ENCODE results near the gene PCDH17.

DNA sequence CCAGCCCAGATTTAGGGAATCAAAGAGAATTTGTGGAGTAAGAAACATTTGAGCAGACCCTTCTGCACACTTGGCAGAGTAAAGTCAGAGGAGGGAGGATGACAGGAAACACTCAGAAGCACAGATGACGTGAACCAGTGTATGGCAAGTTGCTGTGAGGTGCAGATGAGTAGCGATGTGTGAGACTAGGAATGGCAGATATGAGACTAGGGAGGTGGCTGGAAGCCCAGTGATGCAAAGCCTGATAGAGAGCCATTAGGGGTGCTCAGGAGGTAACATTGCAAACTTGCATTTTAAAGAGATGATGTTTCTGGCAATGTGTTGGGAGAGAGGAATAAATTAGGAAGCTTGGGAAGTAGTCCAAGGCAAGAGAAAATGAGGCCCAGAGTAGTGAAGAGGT is 44.0 kb downstream of the PCDH17 start:
- TF ChIP-seq JUND (IDR thresholded peaks at IDR 0.05) (no peak), SP1 (IDR thresholded peaks at IDR 0.05) (no peak), HNF4A (conservative IDR thresholded peaks at IDR 0.05) (no peak), RAD21 (IDR thresholded peaks at IDR 0.05) (no peak), HNF4G (IDR thresholded peaks at IDR 0.05) (no peak), EGR1 (IDR thresholded peaks at IDR 0.05; ENCODE audit: low read depth in 2 of 2) (no peak), YY1 (IDR thresholded peaks at IDR 0.05) (no peak)
- TF ChIP-seq, protein P1, sequence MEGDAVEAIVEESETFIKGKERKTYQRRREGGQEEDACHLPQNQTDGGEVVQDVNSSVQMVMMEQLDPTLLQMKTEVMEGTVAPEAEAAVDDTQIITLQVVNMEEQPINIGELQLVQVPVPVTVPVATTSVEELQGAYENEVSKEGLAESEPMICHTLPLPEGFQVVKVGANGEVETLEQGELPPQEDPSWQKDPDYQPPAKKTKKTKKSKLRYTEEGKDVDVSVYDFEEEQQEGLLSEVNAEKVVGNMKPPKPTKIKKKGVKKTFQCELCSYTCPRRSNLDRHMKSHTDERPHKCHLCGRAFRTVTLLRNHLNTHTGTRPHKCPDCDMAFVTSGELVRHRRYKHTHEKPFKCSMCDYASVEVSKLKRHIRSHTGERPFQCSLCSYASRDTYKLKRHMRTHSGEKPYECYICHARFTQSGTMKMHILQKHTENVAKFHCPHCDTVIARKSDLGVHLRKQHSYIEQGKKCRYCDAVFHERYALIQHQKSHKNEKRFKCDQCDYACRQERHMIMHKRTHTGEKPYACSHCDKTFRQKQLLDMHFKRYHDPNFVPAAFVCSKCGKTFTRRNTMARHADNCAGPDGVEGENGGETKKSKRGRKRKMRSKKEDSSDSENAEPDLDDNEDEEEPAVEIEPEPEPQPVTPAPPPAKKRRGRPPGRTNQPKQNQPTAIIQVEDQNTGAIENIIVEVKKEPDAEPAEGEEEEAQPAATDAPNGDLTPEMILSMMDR (IDR thresholded peaks at IDR 0.05; ENCODE audit: low read depth, low read length, missing input control): no peak
- TF ChIP-seq, protein P2, sequence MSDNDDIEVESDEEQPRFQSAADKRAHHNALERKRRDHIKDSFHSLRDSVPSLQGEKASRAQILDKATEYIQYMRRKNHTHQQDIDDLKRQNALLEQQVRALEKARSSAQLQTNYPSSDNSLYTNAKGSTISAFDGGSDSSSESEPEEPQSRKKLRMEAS (IDR thresholded peaks at IDR 0.05): no peak
- TF ChIP-seq, protein P3, sequence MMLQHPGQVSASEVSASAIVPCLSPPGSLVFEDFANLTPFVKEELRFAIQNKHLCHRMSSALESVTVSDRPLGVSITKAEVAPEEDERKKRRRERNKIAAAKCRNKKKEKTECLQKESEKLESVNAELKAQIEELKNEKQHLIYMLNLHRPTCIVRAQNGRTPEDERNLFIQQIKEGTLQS (IDR thresholded peaks at IDR 0.05): no peak
